AG04449 (cell line): ENCODE measurements around the gene SF3B6.

Source experiments
- CTCF ChIA-PET: fragments of 350-600 bp; formaldehyde crosslinking; extraction: SDS; loops from one replicate; lab custom pipeline; 2021; ENCODE audit warnings: antibody characterized with exemption; lab: Yijun Ruan, JAX
- POLR2A ChIA-PET: fragments of 400-600, 350-600 bp; formaldehyde crosslinking; extraction: SDS; loops from one replicate; lab custom pipeline; 2020; ENCODE audit warnings: antibody characterized with exemption, inconsistent platforms; lab: Yijun Ruan, JAX
- DNase-seq: peaks from one replicate; pipeline ENCODE4 v3.0.0-alpha.2; 2010; ENCODE audit warnings: low read depth, low spot score
- H3K4me3 ChIP-seq: 2 replicates; pipeline ENCODE4 v1.5.1; 2011; ENCODE audit warnings: low read depth, mild to moderate bottlenecking, control low read depth, low read length
- CTCF ChIP-seq: IDR thresholded peaks from one replicate; pipeline ENCODE4 v1.5.1; 2011; ENCODE audit warnings: mild to moderate bottlenecking, moderate library complexity, low read length, control low read depth, inconsistent platforms; ENCODE audit not compliant: insufficient read depth; ENCODE audit errors: missing control alignments

SF3B6 gene

GRCh38 chr2:24020244-24020643, 55.9 kb downstream of the SF3B6 start:
- H3K4me3 ChIP-seq, result no peak overlapping the region
- TF ChIP-seq CTCF, result no peak
- ChIA-PET POLR2A (no interaction called here), CTCF (no interaction called here)
- DNase-seq, result no peak

GRCh38 chr2:24019729-24020128, 56.4 kb downstream of the SF3B6 start:
- ChIA-PET CTCF (no interaction called here), POLR2A (no interaction called here)
- DNase-seq, result no peak
- H3K4me3 ChIP-seq, result no peak overlapping the region
- no peak for TF ChIP-seq CTCF

- DNase-seq, result no peak
- H3K4me3 ChIP-seq, result no peak overlapping the region
- CTCF ChIA-PET, result no interaction called here
- no peak for TF ChIP-seq CTCF
- POLR2A ChIA-PET, result no interaction called here
These were observed 57.9 kb downstream of the SF3B6 start for GRCh38 chr2:24018241-24018640.

GRCh38 chr2:24017711-24018110, 58.4 kb downstream of the SF3B6 start:
- ChIA-PET POLR2A (no interaction called here), CTCF (no interaction called here)
- no peak for DNase-seq
- no peak overlapping the region for H3K4me3 ChIP-seq
- no peak for TF ChIP-seq CTCF
